Chondrocyte (in vitro differentiated cells): Measurements from ENCODE around the gene EVX2. TPM values are rescaled to one million over a fixed set of nuclear protein-coding genes. Genes with fewer than 3 reads are reported as not detected.
A peak's percentile ranks its signal among the peaks of the same experiment; 100 is the strongest.

ENCODE experiments used
- DNase-seq: peaks from one replicate; pipeline ENCODE4 v3.0.0; 2021; ENCODE audit warnings: mixed read lengths, low spot score
- H3K27ac Mint-ChIP-seq: one replicate; pipeline ENCODE4 v1.8.0; 2021; ENCODE audit warnings: mild to moderate bottlenecking, moderate library complexity, mixed read lengths; ENCODE audit not compliant: unreplicated experiment
- H3K27me3 Mint-ChIP-seq: 2 replicates; pipeline ENCODE4 v1.8.0; 2021; ENCODE audit warnings: low read depth, mixed read lengths
- H3K36me3 Mint-ChIP-seq: 2 replicates; pipeline ENCODE4 v1.8.0; 2021; ENCODE audit warnings: low read depth, mixed read lengths
- H3K4me1 Mint-ChIP-seq: 2 replicates; pipeline ENCODE4 v1.8.0; 2021; ENCODE audit warnings: low read depth, mild to moderate bottlenecking, mixed read lengths
- H3K4me3 Mint-ChIP-seq: one replicate; pipeline ENCODE4 v1.8.0; 2021; ENCODE audit warnings: mild to moderate bottlenecking, moderate library complexity, mixed read lengths; ENCODE audit not compliant: unreplicated experiment
- H3K9me3 Mint-ChIP-seq: 2 replicates; pipeline ENCODE4 v1.8.0; 2021; ENCODE audit warnings: low read depth, mixed read lengths
- CTCF ChIP-seq: fragments of 200-600 bp; sonication (generic); IDR thresholded peaks from 2 replicates; pipeline ENCODE4 v1.5.0; 2021; ENCODE audit warnings: antibody characterized with exemption, mild to moderate bottlenecking, moderate library complexity
- total RNA-seq: library from RNA; stranded (reverse); gene quantifications from 3 replicates; pipeline ENCODE4 v1.2.1, GENCODE V29; 2021

EVX2 gene
- total RNA-seq, 1 donor from 2014 or later, result not detected

- H3K27me3 Mint-ChIP-seq, result peaks cover 80% of the 10 kb centered on the region
- H3K27ac Mint-ChIP-seq, result no peak overlapping the region
- no peak for TF ChIP-seq CTCF
- peaks cover 4% of the 10 kb centered on the region for H3K9me3 Mint-ChIP-seq
- H3K36me3 Mint-ChIP-seq, result peaks cover 4% of the 10 kb centered on the region
- peaks cover 23% of the 10 kb centered on the region for H3K4me1 Mint-ChIP-seq
- H3K4me3 Mint-ChIP-seq, result peak overlapping the region; percentile 20
- DNase-seq, result no peak
Measured at GRCh38 chr2:176130147-176130956, 46.6 kb upstream of the EVX2 start.

GRCh38 chr2:176129813-176130146 is 46.0 kb upstream of the EVX2 start:
- Mint-ChIP-seq H3K9me3 (peaks cover 4% of the 10 kb centered on the region), H3K4me1 (peaks cover 22% of the 10 kb centered on the region), H3K4me3 (peak overlapping the region; percentile 51)

GRCh38 chr2:176128982-176129796 is 45.4 kb upstream of the EVX2 start, which contains the start of gene HOXD8:
TSS of gene HOXD8 (plus strand) at chr2:176129705. CDS start at chr2:176130367, 662 bp downstream.
- DNase-seq, result no peak
- no peak within 1 kb of the TSS for H3K27ac Mint-ChIP-seq
- no peak for TF ChIP-seq CTCF
- peaks cover 80% of the 10 kb centered on the region for H3K27me3 Mint-ChIP-seq
- peak within 1 kb of the TSS; percentile 51 for H3K4me3 Mint-ChIP-seq
- H3K9me3 Mint-ChIP-seq, result peaks cover 4% of the 10 kb centered on the region
- peaks cover 22% of the 10 kb centered on the region for H3K4me1 Mint-ChIP-seq
- peaks cover 3% of the 10 kb centered on the region for H3K36me3 Mint-ChIP-seq

More at GRCh38 chr2:176129813-176130146, 46.0 kb upstream of the EVX2 start:
- H3K36me3 Mint-ChIP-seq, result peaks cover 3% of the 10 kb centered on the region
- DNase-seq, result no peak
- no peak overlapping the region for H3K27ac Mint-ChIP-seq
- H3K27me3 Mint-ChIP-seq, result peaks cover 80% of the 10 kb centered on the region
- no peak for TF ChIP-seq CTCF

- no peak overlapping the region for H3K27ac Mint-ChIP-seq
- H3K27me3 Mint-ChIP-seq, result peaks cover 79% of the 10 kb centered on the region
- no peak for DNase-seq
Measured at GRCh38 chr2:176128172-176128981, 44.6 kb upstream of the EVX2 start.

More at GRCh38 chr2:176128172-176128981, 44.6 kb upstream of the EVX2 start:
- TF ChIP-seq CTCF, result no peak
- no peak overlapping the region for H3K4me3 Mint-ChIP-seq
- H3K4me1 Mint-ChIP-seq, result peaks cover 27% of the 10 kb centered on the region
- peaks cover 4% of the 10 kb centered on the region for H3K9me3 Mint-ChIP-seq
- peaks cover 3% of the 10 kb centered on the region for H3K36me3 Mint-ChIP-seq
